SK-N-DZ (cell line): Measurements from ENCODE around the gene DISC1.

Experiments
- DNase-seq: peaks from one replicate; pipeline ENCODE4 v3.0.0-alpha.2; 2015; ENCODE audit warnings: low spot score

The DISC1 gene

DNA sequence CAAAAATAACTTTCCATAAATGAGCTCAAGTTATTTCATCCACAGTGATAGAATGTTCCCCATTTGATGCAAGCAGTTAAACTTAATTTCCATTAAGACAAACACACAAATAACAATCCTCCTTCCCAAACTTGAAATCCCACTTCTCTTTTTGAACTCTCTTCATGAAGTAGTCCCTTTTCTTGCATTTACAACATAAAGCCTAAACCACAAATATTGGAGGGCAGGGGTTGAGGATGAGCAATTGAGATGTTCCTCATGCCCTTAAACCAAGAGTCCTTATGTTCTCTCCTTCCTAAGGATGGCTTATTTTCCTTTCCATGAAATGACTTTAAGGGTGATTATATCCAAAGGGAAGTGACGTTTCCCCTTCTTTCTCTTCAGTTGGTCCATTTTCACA, 228.8 kb downstream of the DISC1 start:
- no peak for DNase-seq

DNA sequence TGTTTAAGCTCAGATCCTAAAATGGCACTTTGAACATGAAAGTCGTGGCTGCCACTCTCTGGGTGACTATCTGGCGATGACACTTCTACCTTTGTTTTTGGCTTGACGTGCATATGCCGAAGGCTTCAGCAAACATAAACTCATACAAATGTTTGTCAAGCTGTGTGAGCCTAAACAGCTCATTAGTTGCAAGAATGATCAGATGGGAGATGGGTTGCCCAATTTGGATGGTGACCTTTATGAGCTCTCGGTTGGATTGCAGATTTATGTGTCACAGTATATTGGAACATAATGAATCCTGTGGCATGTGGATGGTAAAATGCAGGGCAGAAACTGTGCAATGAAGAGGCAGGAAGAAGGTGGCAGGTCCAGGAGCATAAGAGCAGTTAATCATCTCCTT, 229.3 kb downstream of the DISC1 start:
- no peak for DNase-seq

DNA sequence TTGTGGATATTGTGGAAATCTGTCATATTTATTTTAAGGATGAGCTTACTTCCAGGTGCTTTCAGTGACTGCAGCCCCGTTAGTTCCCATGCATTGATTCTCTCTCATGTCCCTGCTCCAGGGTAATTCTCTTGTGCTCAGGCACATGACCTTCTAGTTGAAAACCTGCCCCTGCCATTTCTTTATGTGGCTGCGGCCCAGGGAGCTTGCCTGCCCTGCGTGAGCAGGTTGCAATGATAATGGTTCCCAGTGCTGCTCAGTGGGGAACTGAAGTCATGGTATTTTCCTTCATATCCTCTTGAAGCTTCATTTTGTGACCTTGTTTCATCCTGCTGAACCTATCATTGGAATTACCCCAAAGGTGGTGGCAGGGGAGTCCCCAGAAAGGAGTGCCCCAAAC, 229.8 kb downstream of the DISC1 start:
- no peak for DNase-seq

DNA sequence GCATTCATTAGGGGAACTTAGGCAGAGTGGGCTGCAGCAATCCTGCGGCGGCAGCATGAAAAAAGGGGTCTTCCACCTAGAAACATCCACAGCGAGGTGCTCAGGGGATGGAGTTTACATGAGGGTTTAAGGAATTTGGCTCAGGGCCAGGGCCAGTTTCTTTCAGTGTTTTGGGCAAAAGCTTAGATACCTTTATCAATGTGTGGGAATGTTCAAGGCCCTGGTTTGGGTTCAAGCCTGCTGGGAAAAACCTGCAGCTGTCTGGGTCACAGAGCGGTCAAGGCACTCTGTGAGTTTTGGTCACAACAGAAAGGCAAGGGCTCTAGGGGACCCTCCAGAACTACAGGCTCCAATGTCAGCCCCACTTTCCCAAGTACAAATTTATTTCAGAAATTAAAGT, 230.3 kb downstream of the DISC1 start:
- no peak for DNase-seq

DNA sequence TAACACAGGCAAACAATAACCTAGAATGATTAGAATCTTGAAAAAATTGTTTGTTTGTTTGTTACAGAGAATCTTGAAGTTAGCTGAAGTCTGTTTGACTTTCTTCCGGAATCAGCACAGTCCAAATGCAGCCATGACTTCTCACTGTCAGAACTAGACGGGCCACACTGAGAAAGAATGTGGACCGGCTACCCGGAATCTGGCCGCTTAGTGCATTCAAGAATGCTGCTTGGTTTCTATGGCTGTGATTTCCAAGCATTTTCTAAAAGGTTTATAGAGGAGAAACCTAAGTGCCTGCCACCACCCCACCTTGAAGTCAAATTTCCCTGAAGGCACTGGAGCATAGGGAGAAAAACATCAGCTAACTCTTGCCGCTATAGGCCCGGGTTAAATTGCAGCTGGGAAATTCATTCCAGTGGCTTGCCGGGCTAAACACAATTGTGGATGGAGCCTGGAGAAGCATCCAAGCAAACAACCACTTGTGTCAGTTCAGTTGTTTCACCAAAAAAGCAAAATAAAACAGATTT, 231.1 kb downstream of the DISC1 start:
- no peak for DNase-seq

DNA sequence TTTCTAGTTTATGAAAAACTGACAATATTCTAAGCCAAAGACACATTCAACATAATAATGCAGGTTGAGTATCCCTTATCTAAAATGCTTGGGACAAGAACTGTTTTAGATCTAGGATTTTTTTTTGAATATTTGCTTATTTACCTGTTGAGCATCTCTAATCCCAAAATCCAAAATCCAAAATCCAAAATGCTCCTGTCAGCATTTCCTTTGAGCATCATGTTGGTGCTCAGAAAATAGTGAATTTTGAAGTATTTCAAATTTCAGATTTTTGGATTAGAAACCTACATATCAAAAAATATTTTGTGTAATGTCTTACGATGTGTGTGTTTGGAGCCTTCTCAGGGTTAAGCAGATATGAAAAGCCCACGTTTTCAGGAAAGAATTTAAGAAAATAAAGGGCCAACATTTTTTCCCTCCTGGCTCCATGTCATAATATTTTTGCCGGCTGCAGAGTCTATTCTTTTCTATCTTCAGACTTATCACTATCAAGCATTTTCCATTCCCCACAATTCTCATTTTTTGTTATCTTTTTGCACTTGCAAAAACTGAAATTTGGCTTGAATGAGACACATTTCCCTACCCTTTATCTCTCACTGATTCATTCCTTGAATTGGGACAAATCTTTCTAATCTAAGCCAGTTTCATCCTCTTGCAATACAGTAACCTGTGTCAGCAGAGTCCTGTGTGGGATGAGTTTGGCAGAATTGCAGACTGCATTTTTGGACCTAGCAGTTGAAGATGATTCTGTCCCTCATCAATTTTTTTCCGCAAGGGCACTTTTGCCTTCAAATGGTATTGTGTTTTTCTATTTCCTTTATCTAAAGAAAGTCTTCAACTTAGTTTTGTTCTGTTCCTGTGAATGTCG, 233.9 kb downstream of the DISC1 start:
- no peak for DNase-seq

DNA sequence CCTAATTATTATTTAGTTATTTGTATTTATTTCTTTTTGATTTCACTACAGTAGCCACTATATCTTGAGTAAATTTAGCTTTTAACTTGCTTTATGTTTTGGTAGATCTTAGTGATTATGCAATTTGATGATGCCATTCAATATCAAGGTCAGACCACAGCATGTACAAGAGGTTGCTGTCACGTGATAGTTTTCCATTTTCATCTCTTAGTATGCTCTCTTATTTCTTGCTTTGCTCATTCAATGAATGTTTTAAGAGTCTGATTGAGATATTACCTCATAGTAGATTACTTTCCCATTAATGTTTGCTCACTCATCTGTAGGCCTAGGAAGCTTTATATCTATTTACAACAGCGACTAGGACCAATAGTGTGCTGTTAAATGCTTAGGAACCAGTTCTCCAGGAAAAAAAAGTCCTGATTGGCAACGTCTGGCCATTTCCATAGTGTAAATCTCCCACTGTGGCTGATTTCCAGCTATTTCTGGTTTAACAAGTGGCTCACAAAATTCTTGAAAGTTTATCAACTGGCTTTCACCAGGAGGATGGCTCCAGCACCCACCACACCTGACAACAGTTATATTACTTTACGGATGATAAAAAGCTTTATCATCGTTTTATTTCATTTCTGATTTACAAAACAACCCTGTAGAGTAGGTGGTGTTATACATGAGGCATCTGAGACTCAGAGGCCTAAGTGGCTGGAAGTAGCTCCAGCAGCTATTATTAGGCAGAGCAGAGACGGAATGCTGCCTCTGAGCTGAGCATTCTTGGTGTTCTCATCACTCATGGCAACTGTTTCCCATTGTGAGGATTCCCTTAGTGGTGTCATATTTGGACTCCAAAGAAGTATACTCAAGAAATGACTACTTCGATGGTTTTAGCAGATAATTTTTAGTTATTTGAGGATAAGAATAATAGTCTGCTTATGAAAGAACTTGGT, 235.2 kb downstream of the DISC1 start:
- no peak for DNase-seq

DNA sequence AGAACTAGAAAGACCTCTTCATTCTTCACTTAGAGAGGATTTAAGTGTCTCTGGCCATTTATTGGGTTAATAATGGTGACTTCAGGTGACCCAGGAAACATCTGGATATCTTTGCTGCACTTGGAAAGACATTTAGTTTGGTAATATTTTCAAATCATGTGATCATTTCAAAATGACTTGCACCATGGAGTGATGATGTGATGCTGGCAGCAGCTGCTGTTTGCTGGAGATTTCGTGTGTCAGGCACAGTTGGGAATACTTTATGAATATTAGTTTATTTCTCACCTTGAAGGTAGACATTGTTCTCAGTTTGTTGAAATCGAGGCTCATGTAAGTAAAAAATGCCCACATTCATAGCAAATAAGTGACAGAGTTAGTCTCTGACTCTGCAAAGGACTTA, 236.0 kb downstream of the DISC1 start:
- no peak for DNase-seq

DNA sequence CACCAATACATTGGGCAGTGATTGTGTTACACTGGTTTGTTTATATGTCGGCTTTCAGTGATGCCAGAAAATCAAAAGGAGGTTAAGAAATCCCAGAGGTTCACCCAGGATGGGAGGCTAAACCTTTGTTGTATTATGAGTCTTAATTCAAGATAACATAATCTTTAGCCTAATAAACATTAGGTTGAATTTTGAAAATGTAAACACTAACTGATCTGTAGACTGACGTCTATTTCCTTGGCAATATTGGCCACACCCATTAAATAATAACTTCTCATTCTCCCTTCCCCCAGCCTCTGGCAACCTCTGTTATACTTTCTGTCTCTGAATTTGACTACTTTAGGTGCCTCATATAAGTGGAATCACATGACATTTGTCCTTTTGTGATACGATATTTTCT, 238.7 kb downstream of the DISC1 start:
- no peak for DNase-seq

DNA sequence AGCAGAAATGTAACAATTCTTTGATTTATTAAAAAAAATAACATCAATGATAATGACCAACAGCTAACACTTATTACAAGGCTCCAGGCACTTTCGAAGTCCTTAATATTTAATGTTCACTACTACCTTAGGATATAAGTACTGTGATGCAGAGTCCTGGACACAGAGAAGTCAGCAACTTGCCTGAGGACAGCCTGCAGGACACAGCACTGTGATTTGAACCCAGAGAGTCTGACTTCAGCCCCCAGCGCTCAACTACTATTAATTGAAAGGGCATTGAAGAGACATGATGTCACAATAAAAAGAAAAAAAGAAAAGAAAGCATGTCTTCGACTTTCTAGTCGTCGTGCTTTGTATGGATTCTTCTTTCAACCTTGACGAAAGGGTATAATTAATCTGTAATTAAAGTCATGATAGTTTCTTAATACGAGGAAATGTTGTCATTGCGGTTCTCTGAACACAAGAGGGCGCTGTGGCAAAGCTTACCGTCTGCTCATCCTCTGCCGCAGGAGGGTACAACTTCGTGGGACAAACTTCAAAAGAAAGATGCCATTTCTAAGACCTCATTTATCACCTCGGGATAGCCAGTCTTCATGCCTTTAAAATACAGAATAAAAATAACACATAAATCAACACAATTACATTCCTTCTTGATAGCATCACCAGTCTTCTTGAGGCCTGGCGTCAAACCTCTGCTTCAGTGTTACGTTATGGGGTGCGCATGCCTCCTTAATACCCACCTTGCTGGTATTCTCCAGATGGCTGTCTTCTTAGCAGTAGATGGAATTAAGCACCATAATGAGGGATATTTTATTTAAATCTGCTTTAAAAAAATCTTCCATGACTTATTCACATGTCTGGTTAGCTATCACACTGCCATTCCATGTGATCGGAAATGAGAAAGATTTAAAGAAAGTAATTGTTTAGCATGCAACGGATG, 240.1 kb downstream of the DISC1 start:
- DNase-seq = peak; percentile 63

DNA sequence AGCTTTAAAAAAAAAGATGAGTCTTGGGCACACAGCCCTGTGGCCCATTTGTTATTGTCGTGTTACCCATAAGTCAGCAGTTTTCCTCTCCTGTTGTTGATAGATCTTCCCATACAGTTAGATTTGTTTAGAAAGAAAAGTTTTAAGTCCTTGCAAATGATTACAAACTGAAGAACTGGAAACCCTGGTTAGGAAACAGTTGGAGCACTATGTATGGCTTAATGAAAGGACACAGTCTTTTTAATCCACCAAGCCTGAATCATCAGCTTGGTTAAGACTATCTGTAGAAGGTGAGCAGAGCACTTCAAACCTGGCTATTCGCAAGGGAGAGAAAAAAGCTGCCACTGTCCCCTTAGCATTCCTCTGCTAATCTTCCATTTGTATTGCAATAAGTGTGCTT, 241.0 kb downstream of the DISC1 start:
- no peak for DNase-seq

DNA sequence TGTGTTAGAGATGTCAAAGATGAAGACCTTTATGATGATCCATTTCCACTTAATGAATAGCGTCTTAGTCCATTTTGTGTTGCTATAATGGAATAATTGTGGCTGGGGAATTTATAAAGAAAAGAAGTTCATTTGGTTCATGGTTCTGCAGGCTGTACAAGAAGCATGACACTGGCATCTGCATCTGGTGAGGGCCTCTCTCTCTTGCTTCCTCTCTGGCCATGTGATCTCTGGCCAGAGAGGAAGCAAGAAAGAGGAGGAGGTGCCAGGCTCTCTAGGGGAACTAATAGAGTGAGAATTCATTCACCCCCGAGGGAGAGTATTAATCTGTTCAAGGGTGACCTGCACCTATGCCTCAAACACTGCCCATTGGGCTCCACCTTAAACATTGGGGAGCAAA, 242.8 kb downstream of the DISC1 start:
- DNase-seq = no peak

DNA sequence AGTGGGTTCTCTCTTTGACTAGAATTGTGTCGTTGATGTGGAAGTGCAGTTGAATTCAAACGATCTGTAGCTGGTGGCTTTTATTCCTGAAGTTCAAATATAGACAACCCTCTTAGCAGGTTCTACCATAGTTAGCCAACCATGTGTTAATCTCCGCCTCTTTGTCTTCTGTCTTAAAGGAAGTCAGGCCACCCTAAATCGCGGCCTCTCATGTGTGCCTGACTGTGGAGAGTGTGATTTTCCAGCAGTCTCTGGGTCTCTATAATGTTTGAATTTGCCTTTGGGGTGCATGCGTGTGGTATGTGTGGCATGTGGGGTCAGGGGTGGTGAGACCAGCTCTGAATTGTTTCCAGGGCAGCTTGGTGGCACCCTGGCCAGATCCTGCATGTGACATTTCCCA, 244.9 kb downstream of the DISC1 start:
- no peak for DNase-seq

DNA sequence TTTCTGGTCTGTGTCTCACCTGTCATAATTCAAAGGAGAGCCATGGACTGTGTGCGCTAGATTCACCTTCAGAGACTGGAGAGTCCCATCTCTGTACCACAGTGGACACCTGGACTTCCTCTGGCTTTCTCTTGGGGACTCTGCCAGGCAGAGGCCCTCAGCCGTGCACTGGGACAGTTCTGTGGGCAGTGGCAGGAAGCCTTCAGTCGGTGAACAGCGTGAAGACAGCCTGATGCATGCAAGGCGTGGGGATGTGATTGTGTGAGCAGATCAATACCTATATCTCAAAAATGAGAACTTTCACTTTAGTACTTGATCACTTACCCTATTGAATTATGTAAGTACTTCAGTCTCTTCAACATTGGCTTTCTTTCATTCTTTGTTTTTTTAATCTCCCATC, 245.3 kb downstream of the DISC1 start:
- DNase-seq = no peak

DNA sequence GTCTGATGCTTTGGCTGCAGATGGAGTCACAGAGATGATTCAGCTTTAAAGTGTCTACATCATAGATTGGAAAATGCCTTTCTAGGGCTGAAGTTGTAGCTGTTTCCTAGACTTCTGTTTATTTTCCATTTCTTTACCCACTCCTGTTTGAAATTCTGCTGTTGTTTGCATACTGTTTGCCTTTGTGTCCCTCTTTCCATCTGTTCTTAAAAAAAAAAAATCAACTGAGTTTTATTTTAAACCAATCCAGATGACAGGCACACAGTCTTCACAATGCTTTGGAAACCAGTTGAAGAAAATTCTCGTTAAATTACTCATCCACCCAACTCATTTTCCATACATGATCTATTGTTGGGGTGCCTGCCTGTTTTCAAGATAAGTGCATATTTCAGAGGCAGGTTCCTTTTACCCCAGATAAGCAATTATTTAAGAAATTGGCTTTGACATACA, 245.9 kb downstream of the DISC1 start:
- no peak for DNase-seq

DNA sequence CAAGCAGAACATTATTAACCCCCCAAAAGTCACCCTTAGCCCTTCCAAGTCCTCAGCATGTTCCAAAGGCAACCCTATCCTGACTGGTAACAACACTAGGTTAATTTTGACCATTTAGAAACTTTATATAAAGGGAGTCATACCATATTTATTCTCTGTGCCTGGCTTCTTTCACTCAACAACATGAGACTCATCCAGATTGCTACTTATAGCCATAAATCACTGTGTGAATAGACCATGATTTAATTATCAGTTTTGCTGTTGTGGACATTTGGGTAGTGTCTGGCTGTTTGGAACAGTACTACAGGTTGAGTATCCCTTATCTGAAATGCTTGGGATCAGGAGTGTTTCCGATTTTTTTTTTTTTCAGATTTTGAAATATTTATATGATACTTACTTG, 252.1 kb downstream of the DISC1 start:
- peak; percentile 86 for DNase-seq

DNA sequence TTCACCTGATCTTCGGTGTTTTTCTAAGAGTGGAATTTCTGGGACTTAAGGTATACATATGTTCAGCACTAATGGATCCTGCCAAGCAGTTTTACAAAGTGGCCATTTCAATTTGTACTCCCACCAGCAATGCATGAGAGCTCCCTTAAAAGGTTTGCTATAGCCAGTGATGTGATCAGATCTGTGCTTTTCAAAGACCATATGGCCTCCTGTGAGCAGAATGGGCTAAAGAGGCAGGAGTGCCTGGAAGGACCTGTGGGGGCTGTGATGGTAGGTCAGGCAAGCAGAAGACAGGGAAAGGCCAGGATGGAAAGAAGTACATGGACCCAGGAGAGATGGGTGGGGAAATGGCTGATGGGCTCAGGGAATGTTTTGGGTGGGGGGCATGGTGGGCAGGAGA, 252.7 kb downstream of the DISC1 start:
- peak; percentile 84 for DNase-seq

DNA sequence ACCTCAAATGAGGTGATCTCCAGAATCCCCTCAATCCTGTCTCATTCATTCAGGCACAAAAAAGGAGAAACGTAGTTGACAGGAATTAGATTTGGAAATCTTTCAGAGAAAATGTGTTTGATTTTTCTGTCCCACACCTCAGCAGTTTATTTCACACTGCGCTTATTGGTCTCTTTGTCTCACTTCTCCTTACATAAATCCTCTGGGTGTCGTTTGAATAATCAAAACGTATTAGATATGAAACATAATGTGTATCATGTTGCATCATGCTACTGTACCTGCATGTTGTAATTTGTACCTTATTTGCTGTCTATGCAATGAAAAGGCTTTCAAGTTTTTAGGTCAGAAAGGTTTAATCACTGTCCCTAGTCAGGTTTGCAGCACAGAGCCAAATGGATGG, 255.7 kb downstream of the DISC1 start:
- DNase-seq = no peak

DNA sequence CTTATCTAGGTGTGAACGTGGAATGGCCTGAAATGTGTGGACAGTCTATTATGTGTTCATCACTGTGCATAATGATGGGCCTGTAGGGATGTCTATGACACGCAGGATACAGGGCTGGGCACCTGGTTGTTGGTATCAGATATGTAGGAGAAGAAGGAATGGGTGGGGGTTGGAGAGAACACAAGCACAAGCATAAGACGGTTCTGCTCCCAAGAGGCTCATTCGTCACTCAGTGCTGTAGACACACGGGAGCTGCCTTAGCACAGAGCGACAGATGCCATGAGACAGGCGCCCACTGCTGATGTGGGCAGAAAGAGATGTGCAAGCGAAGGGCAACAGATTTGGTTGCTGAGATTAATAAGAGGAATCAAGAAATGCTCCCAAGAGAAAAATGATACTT, 256.2 kb downstream of the DISC1 start:
- DNase-seq = no peak

DNA sequence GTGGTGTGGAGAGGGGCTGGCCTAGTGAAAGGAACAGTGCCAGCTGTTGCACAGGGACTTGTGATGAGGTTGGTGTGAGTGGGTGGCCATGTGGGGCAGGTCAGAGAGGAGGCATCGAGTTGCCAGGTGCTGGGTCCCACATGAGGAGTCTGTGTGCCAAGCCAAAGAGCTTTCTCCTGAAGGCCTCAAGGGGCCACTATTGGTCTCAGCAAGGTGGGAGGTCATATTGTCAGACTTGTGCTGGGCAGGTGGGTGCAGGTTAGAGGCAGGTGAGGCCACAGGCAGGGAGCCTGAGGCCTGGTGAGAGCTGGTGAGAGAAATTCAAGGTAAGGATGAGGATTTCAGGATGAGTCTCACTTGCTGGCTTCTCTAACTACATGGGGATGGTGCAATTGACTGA, 256.8 kb downstream of the DISC1 start:
- DNase-seq = no peak

DNA sequence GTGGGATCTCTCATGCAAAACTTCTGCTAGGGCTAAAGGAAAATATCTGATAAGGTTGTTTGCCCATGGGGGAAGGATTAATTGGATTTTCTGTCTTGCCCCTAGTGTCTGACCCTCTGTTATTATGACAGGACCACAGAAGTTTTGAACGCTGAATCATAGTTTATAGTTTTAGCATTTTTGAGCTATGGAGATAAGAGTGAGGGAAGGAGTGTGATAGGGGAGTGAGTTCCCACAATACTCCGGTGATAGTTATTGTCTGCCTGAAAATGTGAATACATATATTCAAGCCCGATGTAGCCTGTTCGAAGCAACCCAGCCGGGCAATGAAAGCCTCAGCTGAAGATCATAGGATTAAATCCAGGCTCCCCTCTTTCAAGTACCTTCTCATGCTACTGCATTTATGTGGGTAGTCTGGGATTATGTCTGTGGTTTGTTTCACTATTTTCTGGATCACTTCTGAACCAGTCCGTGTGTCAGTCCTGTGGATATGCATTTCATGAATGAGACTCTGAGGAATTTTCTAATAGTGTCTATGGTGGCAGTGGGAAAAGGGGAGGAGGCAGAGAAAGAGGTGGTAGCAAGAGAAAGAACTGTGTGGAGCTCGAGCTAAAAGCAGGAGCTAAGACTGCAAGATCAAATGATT, 258.7 kb downstream of the DISC1 start:
- DNase-seq = no peak
